HFF-Myc (cell line): ENCODE results near the gene CACNA1C.

Source experiments
- DNase-seq: peaks from one replicate; pipeline ENCODE4 v3.0.0-alpha.2; 2011; ENCODE audit warnings: low read depth; ENCODE audit errors: extremely low read depth
- H3K4me3 ChIP-seq: replicated peaks from 2 replicates; pipeline ENCODE4 v1.5.1; 2011; ENCODE audit warnings: low read depth, mild to moderate bottlenecking, control low read depth, low read length
- CTCF ChIP-seq: IDR thresholded peaks from 2 replicates; pipeline ENCODE4 v1.5.1; 2012; ENCODE audit warnings: mild to moderate bottlenecking, low read depth, low read length, control low read depth; ENCODE audit errors: missing control alignments

The CACNA1C gene

GRCh38 chr12:2333491-2334195 is 280.9 kb downstream of the CACNA1C start:
- TF ChIP-seq CTCF, result no peak
- DNase-seq, result no peak
- H3K4me3 ChIP-seq, result no peak overlapping the region

- no peak for DNase-seq
- no peak for TF ChIP-seq CTCF
- no peak overlapping the region for H3K4me3 ChIP-seq
Measured at GRCh38 chr12:2334271-2334670, 281.5 kb downstream of the CACNA1C start.

- no peak overlapping the region for H3K4me3 ChIP-seq
- no peak for DNase-seq
- no peak for TF ChIP-seq CTCF
Measured at GRCh38 chr12:2334689-2335088, 281.9 kb downstream of the CACNA1C start.

GRCh38 chr12:2335109-2335508 is 282.3 kb downstream of the CACNA1C start:
- no peak for TF ChIP-seq CTCF
- peak; percentile 77 for DNase-seq
- H3K4me3 ChIP-seq, result no peak overlapping the region; the same call in 1 of the 2 replicates

GRCh38 chr12:2335513-2335912 is 282.7 kb downstream of the CACNA1C start:
- no peak for TF ChIP-seq CTCF
- peak; percentile 96 for DNase-seq
- H3K4me3 ChIP-seq, result no peak overlapping the region; the same call in 1 of the 2 replicates

GRCh38 chr12:2335916-2336315 is 283.1 kb downstream of the CACNA1C start:
- TF ChIP-seq CTCF, result no peak
- H3K4me3 ChIP-seq, result no peak overlapping the region
- no peak for DNase-seq

GRCh38 chr12:2336409-2336829 is 283.6 kb downstream of the CACNA1C start:
- H3K4me3 ChIP-seq, result no peak overlapping the region
- peak; percentile 93 for DNase-seq
- TF ChIP-seq CTCF, result no peak
